H1 (cell line): ENCODE results near the gene ADD1. TPM values are rescaled to one million over a fixed set of nuclear protein-coding genes. Genes with fewer than 3 reads are reported as not detected.

Source experiments
- HDAC2 ChIP-seq, 2 experiments: fragments of 300-600 bp in 1 of 2; sonication (generic) in 1 of 2; IDR thresholded peaks; 2 replicates each; pipeline ENCODE4 v1.6.1; 2011 to 2012; ENCODE audit warnings: low read depth in 2 of 2, low read length in 2 of 2, mild to moderate bottlenecking in 2 of 2, moderate library complexity in 2 of 2, borderline replicate concordance in 1 of 2, inconsistent platforms in 1 of 2
- KDM1A ChIP-seq: fragments of 200-600, 300-600 bp; sonication (generic); IDR thresholded peaks from 2 replicates; pipeline ENCODE4 v1.7.1; 2016; ENCODE audit warnings: mild to moderate bottlenecking, low read length, borderline replicate concordance
- NANOG ChIP-seq: IDR thresholded peaks from 2 replicates; pipeline ENCODE4 v1.6.1; 2011; ENCODE audit warnings: low read length, low read depth, mild to moderate bottlenecking, inconsistent platforms; ENCODE audit not compliant: insufficient read depth, poor library complexity, severe bottlenecking
- POU5F1 ChIP-seq: IDR thresholded peaks from 2 replicates; pipeline ENCODE4 v1.6.1; 2011; ENCODE audit warnings: low read depth, mild to moderate bottlenecking, low read length, moderate library complexity
- RXRA ChIP-seq: IDR thresholded peaks from 2 replicates; pipeline ENCODE4 v1.6.1; 2011; ENCODE audit warnings: low read depth, mild to moderate bottlenecking, low read length, moderate library complexity; ENCODE audit not compliant: insufficient read depth
- SIN3A ChIP-seq, 2 experiments: IDR thresholded peaks in 1 of 2; conservative IDR thresholded peaks in 1 of 2; 2 replicates each; pipeline ENCODE4 v1.6.1; 2011 to 2012; ENCODE audit warnings: low read length in 2 of 2, improper control_type of control experiment in 1 of 2, low read depth in 1 of 2, mild to moderate bottlenecking in 1 of 2
- TAF1 ChIP-seq: IDR thresholded peaks from 2 replicates; pipeline ENCODE4 v1.6.1; 2011; ENCODE audit warnings: mild to moderate bottlenecking, low read depth, low read length
- ZNF274 ChIP-seq: IDR thresholded peaks from 2 replicates; pipeline ENCODE4 v1.7.0; 2012; ENCODE audit warnings: low read length, borderline replicate concordance; ENCODE audit errors: extremely low read depth
- polyA plus RNA-seq, 7 experiments: library from polyadenylated mRNA; depleted of rRNA in 3 of 7; stranded (reverse) in 5 of 7; unstranded in 2 of 7; fragments of >200 nt in 5 of 7; fragments of 200-250 nt in 2 of 7; gene quantifications; 1 replicate in 5 of 7; 2 replicates in 1 of 7; 4 replicates in 1 of 7; pipeline versions ENCODE4 v1.2.1 to v1.2.3, GENCODE V29; 2011 to 2013; ENCODE audit warnings: missing spikeins in 2 of 7, mixed read lengths in 2 of 7
- total RNA-seq: library from RNA; stranded (reverse); fragmentation: NEBNext Ultra II Directional; extraction: Animal tissue kit (Norgen Biotek cat#: 25700); gene quantifications from 2 replicates; pipeline ENCODE4 v1.2.1, GENCODE V29; 2021

The ADD1 gene
- total and polyA plus RNA-seq, 2 of the 8 experiments (the other 6 are each of a cell fraction or from before 2014, with no cell fraction given), result 113 to 143 TPM

DNA sequence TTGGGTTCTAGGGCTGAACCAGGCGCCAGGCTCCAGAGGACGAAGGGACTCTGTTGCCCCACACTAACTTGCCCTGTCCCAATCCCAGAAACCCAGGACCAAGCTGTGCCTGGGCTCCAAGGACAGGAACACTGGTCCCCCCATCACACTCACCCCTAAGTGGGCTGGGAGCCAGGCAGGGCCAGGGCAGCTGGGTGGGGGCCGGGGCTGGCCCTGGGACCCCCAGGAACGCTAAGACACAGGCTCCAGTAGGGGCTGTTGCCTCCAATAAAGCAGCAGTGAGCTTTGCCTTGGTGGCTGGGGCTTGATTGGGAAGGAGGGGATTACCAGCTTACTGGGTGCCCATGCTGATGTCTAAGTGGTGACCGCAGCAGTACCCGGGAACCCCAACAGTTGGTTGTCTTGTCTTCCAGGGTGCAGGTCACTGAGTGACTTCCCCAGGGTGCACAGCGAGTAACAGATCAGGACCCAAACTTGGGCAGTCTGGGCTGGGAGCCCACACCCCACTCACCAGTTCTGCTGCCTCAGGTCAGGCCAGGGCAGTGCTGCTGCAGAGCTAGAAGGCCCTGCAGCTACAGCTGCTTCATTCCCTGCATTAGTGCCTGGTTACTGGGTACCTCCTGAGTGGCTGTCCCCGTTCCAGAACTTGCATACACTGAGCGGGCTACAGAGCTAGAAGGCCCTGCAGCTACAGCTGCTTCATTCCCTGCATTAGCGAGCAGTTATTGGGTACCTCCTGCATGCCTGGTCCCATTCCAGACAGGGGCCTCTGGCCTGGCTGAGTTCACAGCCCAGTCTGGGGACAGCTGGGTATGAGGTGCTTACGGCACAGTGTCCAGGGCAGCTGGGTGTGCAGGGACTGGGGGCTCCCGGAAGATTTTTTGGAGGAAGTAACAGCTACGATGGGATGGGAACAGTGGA, 9.4 kb upstream of the ADD1 start (continued):
- TF ChIP-seq TAF1, result no peak
- no peak for TF ChIP-seq SIN3A (conservative IDR thresholded peaks at IDR 0.05 in 1 of 2, IDR thresholded peaks at IDR 0.05 in 1 of 2; ENCODE audit: low read depth in 1 of 2, low read length in 2 of 2)
- no peak for TF ChIP-seq ZNF274
- TF ChIP-seq HDAC2 (IDR thresholded peaks at IDR 0.05; ENCODE audit: borderline replicate concordance in 1 of 2, low read depth in 2 of 2, low read length in 2 of 2), result no peak
- TF ChIP-seq NANOG, result no peak
- no peak for TF ChIP-seq RXRA
- TF ChIP-seq POU5F1, result no peak
- no peak for TF ChIP-seq KDM1A
